GM21367 (cell line): ENCODE results near the gene KIAA1671.

Experiments
- ATAC-seq: cut with Tn5 transposase; IDR thresholded peaks from one replicate; pipeline ENCODE4 v1.9.1; 2021; ENCODE audit not compliant: unreplicated experiment

The KIAA1671 gene

GRCh38 chr22:24977370-24978221 is 25.1 kb downstream of the KIAA1671 start:
- no peak for ATAC-seq

- ATAC-seq: no peak
Observed at GRCh38 chr22:24978308-24978707, 25.8 kb downstream of the KIAA1671 start.

GRCh38 chr22:24981066-24981465 is 28.6 kb downstream of the KIAA1671 start:
- ATAC-seq: no peak

- no peak for ATAC-seq
Observed at GRCh38 chr22:24981656-24982055, 29.1 kb downstream of the KIAA1671 start.

- no peak for ATAC-seq
Observed at GRCh38 chr22:24982301-24983056, 30.0 kb downstream of the KIAA1671 start.

- ATAC-seq: no peak
Observed at GRCh38 chr22:24983151-24983550, 30.6 kb downstream of the KIAA1671 start.

GRCh38 chr22:24984122-24984521 is 31.6 kb downstream of the KIAA1671 start:
- ATAC-seq: no peak

GRCh38 chr22:24985826-24986214 is 33.3 kb downstream of the KIAA1671 start:
- ATAC-seq: no peak

- ATAC-seq: no peak
Observed at GRCh38 chr22:24986816-24987215, 34.3 kb downstream of the KIAA1671 start.

- ATAC-seq: no peak
Observed at GRCh38 chr22:24989135-24989534, 36.6 kb downstream of the KIAA1671 start.

GRCh38 chr22:24989541-24989951 is 37.0 kb downstream of the KIAA1671 start:
- ATAC-seq: no peak

- ATAC-seq: no peak
Observed at GRCh38 chr22:24990344-24990905, 37.9 kb downstream of the KIAA1671 start.

GRCh38 chr22:24992946-24993345 is 40.4 kb downstream of the KIAA1671 start:
- ATAC-seq: no peak

- no peak for ATAC-seq
Observed at GRCh38 chr22:24994070-24994763, 41.7 kb downstream of the KIAA1671 start.

GRCh38 chr22:24995649-24996180 is 43.2 kb downstream of the KIAA1671 start:
- ATAC-seq: no peak

- ATAC-seq: no peak
Observed at GRCh38 chr22:24996420-24996952, 44.0 kb downstream of the KIAA1671 start.

GRCh38 chr22:24997023-24997422 is 44.5 kb downstream of the KIAA1671 start:
- ATAC-seq: no peak

GRCh38 chr22:25000686-25001085 is 48.2 kb downstream of the KIAA1671 start:
- ATAC-seq: no peak

- ATAC-seq: no peak
Observed at GRCh38 chr22:25002241-25002985, 49.9 kb downstream of the KIAA1671 start.

GRCh38 chr22:25006354-25006753 is 53.8 kb downstream of the KIAA1671 start:
- ATAC-seq: no peak
